Right hindlimb (tissue), 1 donor: Measurements from ENCODE around the gene BORA.
A peak's percentile ranks its signal among the peaks of the same experiment; 100 is the strongest.
"Not testable (repeated sequence)": the region's sequence is repeated elsewhere in the genome, so short reads cannot be mapped to it uniquely, and the experiment has no call there.

ENCODE experiments used
- DNase-seq: peaks from one replicate; pipeline ENCODE4 v3.0.0-alpha.2; 2018

BORA gene

GRCh38 chr13:72774019-72774418, 46.3 kb downstream of the BORA start:
- no peak for DNase-seq

- DNase-seq: peak; percentile 99
Observed at GRCh38 chr13:72781451-72782439, 54.0 kb downstream of the BORA start, which contains the start of the genes DIS3 and PIBF1. Gene DIS3 (minus strand): TSS chr13:72781900. CDS start chr13:72781832, 68 bp downstream. Gene PIBF1 (plus strand): TSS chr13:72782133. CDS start chr13:72783470, 1,337 bp downstream.

- no peak for DNase-seq
Observed at GRCh38 chr13:72782717-72783116, 55.0 kb downstream of the BORA start.

- not testable (repeated sequence) for DNase-seq
Observed at GRCh38 chr13:72784679-72785078, 57.0 kb downstream of the BORA start.

- no peak for DNase-seq
Observed at GRCh38 chr13:72788831-72789230, 61.1 kb downstream of the BORA start.

- DNase-seq: no peak
Observed at GRCh38 chr13:72792640-72793039, 64.9 kb downstream of the BORA start.

- no peak for DNase-seq
Observed at GRCh38 chr13:72798817-72799216, 71.1 kb downstream of the BORA start.

GRCh38 chr13:72804301-72804700, 76.6 kb downstream of the BORA start:
- DNase-seq: no peak
